DND-41 (cell line): ENCODE data around the gene RBMS3.

Experiments used
- EZH2 ChIP-seq: IDR thresholded peaks from 3 replicates; pipeline ENCODE4 v1.6.1; 2012; ENCODE audit warnings: borderline replicate concordance, low read depth, mild to moderate bottlenecking, moderate library complexity, low read length, inconsistent platforms; ENCODE audit not compliant: severe bottlenecking
- TF ChIP-seq, protein P1 (sequence below): IDR thresholded peaks from 2 replicates; pipeline ENCODE4 v1.5.1; 2012; ENCODE audit warnings: borderline replicate concordance, low read length, moderate library complexity, mild to moderate bottlenecking; ENCODE audit not compliant: poor library complexity, severe bottlenecking; ENCODE audit errors: extremely low read depth

DNA sequence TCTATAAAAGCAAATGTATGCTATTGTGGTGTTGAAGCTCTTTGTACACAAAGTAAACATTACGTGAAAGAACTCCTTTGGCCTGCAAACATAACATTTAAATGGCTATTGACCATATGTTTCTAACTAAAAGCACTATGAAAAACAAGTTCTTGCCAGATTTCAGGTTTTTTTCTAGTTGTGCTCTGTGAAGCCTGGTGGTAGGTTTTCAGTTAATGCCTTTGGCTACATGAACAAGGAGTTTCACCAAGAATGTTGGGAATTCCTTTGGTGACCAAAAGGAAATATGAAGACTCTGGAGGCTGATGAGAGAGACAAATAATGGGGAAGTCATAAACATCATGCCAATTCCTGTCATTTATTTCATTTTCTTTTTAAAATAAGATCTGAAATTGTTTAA, 66.0 kb downstream of the RBMS3 start:
- TF ChIP-seq, protein P1, sequence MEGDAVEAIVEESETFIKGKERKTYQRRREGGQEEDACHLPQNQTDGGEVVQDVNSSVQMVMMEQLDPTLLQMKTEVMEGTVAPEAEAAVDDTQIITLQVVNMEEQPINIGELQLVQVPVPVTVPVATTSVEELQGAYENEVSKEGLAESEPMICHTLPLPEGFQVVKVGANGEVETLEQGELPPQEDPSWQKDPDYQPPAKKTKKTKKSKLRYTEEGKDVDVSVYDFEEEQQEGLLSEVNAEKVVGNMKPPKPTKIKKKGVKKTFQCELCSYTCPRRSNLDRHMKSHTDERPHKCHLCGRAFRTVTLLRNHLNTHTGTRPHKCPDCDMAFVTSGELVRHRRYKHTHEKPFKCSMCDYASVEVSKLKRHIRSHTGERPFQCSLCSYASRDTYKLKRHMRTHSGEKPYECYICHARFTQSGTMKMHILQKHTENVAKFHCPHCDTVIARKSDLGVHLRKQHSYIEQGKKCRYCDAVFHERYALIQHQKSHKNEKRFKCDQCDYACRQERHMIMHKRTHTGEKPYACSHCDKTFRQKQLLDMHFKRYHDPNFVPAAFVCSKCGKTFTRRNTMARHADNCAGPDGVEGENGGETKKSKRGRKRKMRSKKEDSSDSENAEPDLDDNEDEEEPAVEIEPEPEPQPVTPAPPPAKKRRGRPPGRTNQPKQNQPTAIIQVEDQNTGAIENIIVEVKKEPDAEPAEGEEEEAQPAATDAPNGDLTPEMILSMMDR: no peak
- no peak for TF ChIP-seq EZH2
